ENCODE measurements around the gene MSRB3.

The MSRB3 gene

DNA sequence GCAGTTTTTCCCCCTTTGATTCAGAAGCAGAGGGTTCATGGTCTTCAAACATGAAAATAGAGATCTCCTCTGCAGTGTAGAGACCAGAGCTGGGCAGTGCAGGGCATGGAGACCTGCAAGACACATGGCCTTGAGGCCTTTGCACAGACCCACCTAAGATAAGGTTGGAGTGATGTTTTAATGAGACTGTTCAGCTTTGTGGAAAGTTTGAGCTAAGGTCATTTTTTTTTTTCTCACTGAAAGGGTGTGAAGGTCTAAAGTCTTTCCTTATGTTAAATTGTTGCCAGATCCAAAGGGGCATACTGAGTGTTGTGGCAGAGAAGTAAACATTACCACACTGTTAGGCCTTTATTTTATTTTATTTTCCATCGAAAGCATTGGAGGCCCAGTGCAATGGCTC is 185.1 kb downstream of the MSRB3 start:
- TF ChIP-seq, protein P1, sequence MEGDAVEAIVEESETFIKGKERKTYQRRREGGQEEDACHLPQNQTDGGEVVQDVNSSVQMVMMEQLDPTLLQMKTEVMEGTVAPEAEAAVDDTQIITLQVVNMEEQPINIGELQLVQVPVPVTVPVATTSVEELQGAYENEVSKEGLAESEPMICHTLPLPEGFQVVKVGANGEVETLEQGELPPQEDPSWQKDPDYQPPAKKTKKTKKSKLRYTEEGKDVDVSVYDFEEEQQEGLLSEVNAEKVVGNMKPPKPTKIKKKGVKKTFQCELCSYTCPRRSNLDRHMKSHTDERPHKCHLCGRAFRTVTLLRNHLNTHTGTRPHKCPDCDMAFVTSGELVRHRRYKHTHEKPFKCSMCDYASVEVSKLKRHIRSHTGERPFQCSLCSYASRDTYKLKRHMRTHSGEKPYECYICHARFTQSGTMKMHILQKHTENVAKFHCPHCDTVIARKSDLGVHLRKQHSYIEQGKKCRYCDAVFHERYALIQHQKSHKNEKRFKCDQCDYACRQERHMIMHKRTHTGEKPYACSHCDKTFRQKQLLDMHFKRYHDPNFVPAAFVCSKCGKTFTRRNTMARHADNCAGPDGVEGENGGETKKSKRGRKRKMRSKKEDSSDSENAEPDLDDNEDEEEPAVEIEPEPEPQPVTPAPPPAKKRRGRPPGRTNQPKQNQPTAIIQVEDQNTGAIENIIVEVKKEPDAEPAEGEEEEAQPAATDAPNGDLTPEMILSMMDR (conservative IDR thresholded peaks at IDR 0.05; ENCODE audit: low read length), result no peak
- no peak for TF ChIP-seq EZH2phosphoT487 (IDR thresholded peaks at IDR 0.05; ENCODE audit: borderline replicate concordance)
- no peak overlapping the region for H2AFZ ChIP-seq (ENCODE audit: low read length)
- no peaks in the 10 kb centered on the region for H3K4me1 ChIP-seq (ENCODE audit: insufficient read depth, low read length, poor library complexity, severe bottlenecking)
- no peaks in the 10 kb centered on the region for H3K9me2 ChIP-seq (replicated peaks; ENCODE audit: low read depth, low read length)
- no peaks in the 10 kb centered on the region for H3F3A ChIP-seq (ENCODE audit: low read depth)
- H3K27me3 ChIP-seq (ENCODE audit: insufficient read depth, low read length, poor library complexity, severe bottlenecking), result no peaks in the 10 kb centered on the region
- H3K9me3 ChIP-seq (ENCODE audit: insufficient read depth, low read depth, low read length), result no peaks in the 10 kb centered on the region
- no peaks in the 10 kb centered on the region for H4K20me1 ChIP-seq (ENCODE audit: insufficient read depth, low read length, poor library complexity, severe bottlenecking)
- peaks cover 55% of the 10 kb centered on the region for H3K36me3 ChIP-seq (ENCODE audit: insufficient read depth, low read length)
- H3K9ac ChIP-seq (ENCODE audit: low read depth, low read length, poor library complexity, severe bottlenecking), result no peak overlapping the region
- H3K79me2 ChIP-seq (ENCODE audit: insufficient read depth, low read length), result no peaks in the 10 kb centered on the region
- no peak overlapping the region for H3K4me2 ChIP-seq (ENCODE audit: low read depth, low read length, poor library complexity, severe bottlenecking)
- no peak overlapping the region for H3K4me3 ChIP-seq (ENCODE audit: low read length, poor library complexity, severe bottlenecking)

GRCh38 chr12:65464930-65465329 is 186.4 kb downstream of the MSRB3 start:
- Histone ChIP-seq H3F3A (ENCODE audit: low read depth) (no peaks in the 10 kb centered on the region), H3K4me3 (ENCODE audit: low read length, poor library complexity, severe bottlenecking) (no peak overlapping the region), H3K79me2 (ENCODE audit: insufficient read depth, low read length) (no peaks in the 10 kb centered on the region), H4K20me1 (ENCODE audit: insufficient read depth, low read length, poor library complexity, severe bottlenecking) (no peaks in the 10 kb centered on the region), H3K9me3 (ENCODE audit: insufficient read depth, low read depth, low read length) (no peaks in the 10 kb centered on the region), H3K4me1 (ENCODE audit: insufficient read depth, low read length, poor library complexity, severe bottlenecking) (no peaks in the 10 kb centered on the region), H3K9ac (ENCODE audit: low read depth, low read length, poor library complexity, severe bottlenecking) (no peak overlapping the region), H3K4me2 (ENCODE audit: low read depth, low read length, poor library complexity, severe bottlenecking) (no peak overlapping the region), H3K9me2 (replicated peaks; ENCODE audit: low read depth, low read length) (no peaks in the 10 kb centered on the region), H3K36me3 (ENCODE audit: insufficient read depth, low read length) (peaks cover 42% of the 10 kb centered on the region; the same call in 1 of the 2 replicates), H2AFZ (ENCODE audit: low read length) (no peak overlapping the region), H3K27me3 (ENCODE audit: insufficient read depth, low read length, poor library complexity, severe bottlenecking) (no peaks in the 10 kb centered on the region)
- no peak for TF ChIP-seq EZH2phosphoT487 (IDR thresholded peaks at IDR 0.05; ENCODE audit: borderline replicate concordance)
- TF ChIP-seq, protein P1 (conservative IDR thresholded peaks at IDR 0.05; ENCODE audit: low read length), result no peak

DNA sequence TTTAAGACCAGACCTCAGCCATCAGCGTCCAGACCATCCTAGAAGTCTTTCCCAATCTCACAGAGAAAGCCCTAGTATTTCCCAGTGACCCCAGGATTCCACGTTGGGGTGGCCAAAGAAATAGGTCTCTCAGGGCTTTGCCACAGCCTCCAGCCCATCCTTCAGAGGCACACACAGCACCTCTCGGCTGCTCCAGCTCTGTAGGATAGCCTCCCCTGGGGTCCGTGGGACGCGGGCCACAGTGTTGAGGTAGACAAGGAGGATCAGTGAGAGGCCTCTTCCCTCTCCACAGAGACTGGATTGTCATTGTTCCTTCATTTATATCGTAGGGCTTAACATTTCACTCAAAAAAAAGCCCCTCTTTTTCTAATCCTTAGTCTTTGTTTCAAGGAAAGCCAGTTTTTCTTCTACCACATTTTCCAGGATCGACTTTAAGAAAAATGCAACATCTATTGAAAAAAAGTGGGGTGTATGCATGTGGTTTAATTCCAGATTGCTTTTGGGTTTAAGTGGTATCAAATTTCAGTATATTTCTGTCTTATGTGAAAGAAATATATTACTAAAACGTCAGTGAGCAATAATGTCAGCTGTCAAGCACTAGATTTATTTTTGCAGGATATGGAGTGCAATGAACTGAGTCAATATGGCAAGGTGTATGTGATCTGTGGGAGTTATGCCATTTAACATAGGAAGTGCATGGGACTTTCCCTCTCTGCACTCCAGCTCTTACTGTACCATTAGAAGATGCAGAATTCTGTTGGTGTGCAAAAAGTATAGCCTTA is 187.5 kb downstream of the MSRB3 start:
- no peaks in the 10 kb centered on the region for H3K27me3 ChIP-seq (ENCODE audit: insufficient read depth, low read length, poor library complexity, severe bottlenecking)
- H3F3A ChIP-seq (ENCODE audit: low read depth), result no peaks in the 10 kb centered on the region
- no peak overlapping the region for H2AFZ ChIP-seq (ENCODE audit: low read length)
- H3K4me2 ChIP-seq (ENCODE audit: low read depth, low read length, poor library complexity, severe bottlenecking), result no peak overlapping the region
- no peaks in the 10 kb centered on the region for H3K9me2 ChIP-seq (replicated peaks; ENCODE audit: low read depth, low read length)
- H3K4me1 ChIP-seq (ENCODE audit: insufficient read depth, low read length, poor library complexity, severe bottlenecking), result no peaks in the 10 kb centered on the region
- H3K4me3 ChIP-seq (ENCODE audit: low read length, poor library complexity, severe bottlenecking), result no peak overlapping the region
- TF ChIP-seq, protein P1 (conservative IDR thresholded peaks at IDR 0.05; ENCODE audit: low read length), result no peak
- TF ChIP-seq EZH2phosphoT487 (IDR thresholded peaks at IDR 0.05; ENCODE audit: borderline replicate concordance), result no peak
- no peaks in the 10 kb centered on the region for H3K9me3 ChIP-seq (ENCODE audit: insufficient read depth, low read depth, low read length)
- H3K9ac ChIP-seq (ENCODE audit: low read depth, low read length, poor library complexity, severe bottlenecking), result no peak overlapping the region
- H3K36me3 ChIP-seq (ENCODE audit: insufficient read depth, low read length), result peaks cover 36% of the 10 kb centered on the region; the same call in 1 of the 2 replicates
- H3K79me2 ChIP-seq (ENCODE audit: insufficient read depth, low read length), result no peaks in the 10 kb centered on the region
- H4K20me1 ChIP-seq (ENCODE audit: insufficient read depth, low read length, poor library complexity, severe bottlenecking), result no peaks in the 10 kb centered on the region
